Coronary artery (tissue), 2 donors: ENCODE measurements around the gene SLC39A9.

ENCODE experiments used
- DNase-seq: peaks from one replicate; pipeline ENCODE4 v3.0.0-alpha.2; 2017; ENCODE audit warnings: low spot score
- H3K27ac ChIP-seq, 2 donors: fragments of 200-600 bp; sonication (generic); one replicate each; pipeline ENCODE4 v1.5.1; 2016 to 2019
- H3K4me3 ChIP-seq: fragments of 200-600 bp; sonication (generic); 2 replicates; pipeline ENCODE4 v1.5.1; 2016; ENCODE audit warnings: mild to moderate bottlenecking, moderate library complexity
- TF ChIP-seq, protein P1 (sequence below): fragments of 200-600 bp; sonication (generic); IDR thresholded peaks from one replicate; pipeline ENCODE4 v1.5.1; 2019; ENCODE audit warnings: antibody characterized with exemption

The SLC39A9 gene

DNA sequence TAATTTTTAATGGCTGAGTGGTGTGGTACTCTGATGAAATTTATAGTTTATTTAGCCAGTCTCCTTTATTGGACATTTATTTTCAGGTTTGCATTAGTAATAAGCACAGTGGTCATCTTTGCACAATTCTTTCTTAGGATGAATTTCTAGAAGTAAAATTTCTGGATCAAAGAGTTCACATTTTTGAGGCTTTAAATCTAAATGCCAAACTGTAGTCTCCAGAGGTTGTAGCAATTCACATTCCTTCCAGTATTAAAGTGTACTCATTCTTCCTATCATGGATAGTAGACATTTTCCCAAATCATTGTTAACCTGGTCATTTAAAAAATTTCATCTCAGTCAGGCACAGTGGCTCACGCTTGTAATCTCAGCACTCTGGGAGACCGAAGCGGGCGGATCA, 24.8 kb downstream of the SLC39A9 start:
- DNase-seq: no peak
- Histone ChIP-seq H3K4me3 (no peak overlapping the region), H3K27ac (no peak overlapping the region)
- TF ChIP-seq, protein P1, sequence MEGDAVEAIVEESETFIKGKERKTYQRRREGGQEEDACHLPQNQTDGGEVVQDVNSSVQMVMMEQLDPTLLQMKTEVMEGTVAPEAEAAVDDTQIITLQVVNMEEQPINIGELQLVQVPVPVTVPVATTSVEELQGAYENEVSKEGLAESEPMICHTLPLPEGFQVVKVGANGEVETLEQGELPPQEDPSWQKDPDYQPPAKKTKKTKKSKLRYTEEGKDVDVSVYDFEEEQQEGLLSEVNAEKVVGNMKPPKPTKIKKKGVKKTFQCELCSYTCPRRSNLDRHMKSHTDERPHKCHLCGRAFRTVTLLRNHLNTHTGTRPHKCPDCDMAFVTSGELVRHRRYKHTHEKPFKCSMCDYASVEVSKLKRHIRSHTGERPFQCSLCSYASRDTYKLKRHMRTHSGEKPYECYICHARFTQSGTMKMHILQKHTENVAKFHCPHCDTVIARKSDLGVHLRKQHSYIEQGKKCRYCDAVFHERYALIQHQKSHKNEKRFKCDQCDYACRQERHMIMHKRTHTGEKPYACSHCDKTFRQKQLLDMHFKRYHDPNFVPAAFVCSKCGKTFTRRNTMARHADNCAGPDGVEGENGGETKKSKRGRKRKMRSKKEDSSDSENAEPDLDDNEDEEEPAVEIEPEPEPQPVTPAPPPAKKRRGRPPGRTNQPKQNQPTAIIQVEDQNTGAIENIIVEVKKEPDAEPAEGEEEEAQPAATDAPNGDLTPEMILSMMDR: no peak

DNA sequence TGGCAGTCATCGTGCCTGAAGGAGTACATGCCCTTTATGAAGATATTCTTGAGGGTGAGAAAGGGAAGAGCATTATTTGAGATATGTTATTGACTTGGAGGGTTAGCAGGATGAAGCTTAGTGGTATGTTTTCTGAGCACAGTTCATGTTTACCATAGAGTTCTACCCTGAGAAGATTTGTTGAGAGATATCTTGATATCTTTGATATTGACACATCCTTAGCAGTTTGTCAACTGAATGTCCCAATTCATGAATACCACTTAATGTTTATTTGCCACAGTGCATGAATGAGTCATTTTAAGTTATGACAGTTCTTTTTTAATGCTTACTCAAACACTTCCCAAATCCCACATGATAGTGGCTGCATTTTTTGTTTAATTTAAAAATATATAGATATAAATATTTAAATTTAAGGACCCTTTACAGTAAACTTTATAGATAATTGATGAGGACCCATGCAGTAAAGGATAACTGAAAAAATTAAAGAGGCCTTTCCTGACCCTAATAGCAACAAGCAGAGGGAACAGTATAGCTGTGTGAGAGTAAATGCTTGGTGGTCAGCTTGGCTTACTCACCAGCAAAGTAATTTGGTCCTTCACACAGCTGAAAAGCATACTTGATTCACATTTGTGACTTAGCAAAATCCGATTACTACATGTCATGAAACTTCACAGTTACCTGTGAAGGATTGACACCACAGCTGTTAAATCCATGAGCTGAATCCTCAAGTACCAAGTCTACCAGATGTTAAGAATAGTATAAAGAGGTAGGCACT, 25.8 kb downstream of the SLC39A9 start:
- TF ChIP-seq, protein P1: no peak
- Histone ChIP-seq H3K4me3 (no peak overlapping the region), H3K27ac (no peak overlapping the region)
- no peak for DNase-seq

DNA sequence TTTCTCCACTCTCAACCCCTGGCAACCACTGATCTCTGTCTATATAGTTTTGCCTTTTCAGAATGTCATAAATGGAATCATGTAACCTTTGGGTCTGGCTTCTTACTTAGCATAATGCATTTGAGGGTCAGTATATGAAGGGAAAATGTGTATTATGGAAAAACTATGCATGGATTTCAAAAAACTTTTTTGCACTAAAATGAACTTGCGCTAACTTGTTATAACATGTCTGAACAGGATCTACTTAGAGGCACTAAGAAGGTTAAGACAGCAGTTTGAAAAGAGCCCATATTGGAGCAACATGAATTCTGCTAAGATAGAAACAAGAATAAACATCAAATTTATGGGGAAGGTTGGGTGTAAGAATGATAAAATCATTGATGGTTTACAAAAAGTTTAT, 29.1 kb downstream of the SLC39A9 start:
- no peak for DNase-seq
- TF ChIP-seq, protein P1: no peak
- H3K27ac ChIP-seq: no peak overlapping the region
- no peak overlapping the region for H3K4me3 ChIP-seq

DNA sequence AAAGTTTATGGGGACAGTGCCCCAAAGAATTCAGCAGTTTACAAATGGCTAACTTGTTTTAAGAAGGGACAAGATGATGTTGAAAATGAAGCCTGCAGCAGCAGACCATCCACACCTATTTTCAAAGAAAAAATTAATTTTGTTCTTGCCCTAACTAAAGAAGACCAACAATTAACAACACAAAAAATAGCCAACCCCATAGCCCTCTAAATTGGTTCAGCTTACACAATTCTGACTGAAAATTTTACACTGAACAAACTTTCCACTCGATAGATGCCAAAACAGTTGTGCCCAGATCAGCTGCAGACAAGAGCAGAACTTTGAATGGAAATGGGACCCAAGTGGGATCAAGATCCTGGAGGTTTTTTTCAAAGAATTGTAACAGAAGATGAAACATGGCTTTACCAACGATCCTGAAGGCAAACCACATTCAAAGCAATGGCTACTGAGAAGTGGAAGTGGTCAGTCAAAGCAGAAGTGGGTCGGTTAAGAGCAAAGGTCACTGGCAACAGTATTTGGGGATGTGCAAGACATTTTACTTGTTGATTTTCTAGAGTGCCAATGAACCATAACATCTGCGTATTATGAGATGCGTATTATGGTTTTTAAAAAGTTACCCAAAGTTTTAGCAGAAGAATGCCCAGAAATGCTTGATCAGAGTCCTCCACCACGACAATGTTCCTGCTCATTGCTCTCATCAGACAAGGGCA, 30.0 kb downstream of the SLC39A9 start:
- DNase-seq: no peak
- Histone ChIP-seq H3K4me3 (no peak overlapping the region), H3K27ac (no peak overlapping the region)
- TF ChIP-seq, protein P1: no peak

DNA sequence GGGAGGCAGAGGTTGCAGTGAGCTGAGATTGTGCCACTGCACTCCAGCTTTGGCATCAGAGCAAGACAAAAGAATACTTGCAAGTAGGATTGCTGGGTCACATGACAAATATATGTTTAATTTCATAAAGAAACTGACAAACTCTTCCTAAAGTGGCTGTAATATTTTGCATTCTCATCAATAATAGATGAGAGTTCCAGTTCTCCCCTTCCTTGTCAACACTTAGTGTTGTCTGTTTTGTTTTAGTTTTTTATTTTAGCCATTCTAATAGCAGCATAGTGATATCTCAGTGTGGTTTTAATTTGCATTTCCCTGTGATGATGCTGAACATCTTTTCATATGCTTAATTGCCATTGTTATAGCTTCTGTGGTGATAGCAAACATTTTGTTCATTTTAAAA, 31.2 kb downstream of the SLC39A9 start:
- TF ChIP-seq, protein P1: no peak
- H3K4me3 ChIP-seq: no peak overlapping the region
- no peak for DNase-seq
- no peak overlapping the region for H3K27ac ChIP-seq

DNA sequence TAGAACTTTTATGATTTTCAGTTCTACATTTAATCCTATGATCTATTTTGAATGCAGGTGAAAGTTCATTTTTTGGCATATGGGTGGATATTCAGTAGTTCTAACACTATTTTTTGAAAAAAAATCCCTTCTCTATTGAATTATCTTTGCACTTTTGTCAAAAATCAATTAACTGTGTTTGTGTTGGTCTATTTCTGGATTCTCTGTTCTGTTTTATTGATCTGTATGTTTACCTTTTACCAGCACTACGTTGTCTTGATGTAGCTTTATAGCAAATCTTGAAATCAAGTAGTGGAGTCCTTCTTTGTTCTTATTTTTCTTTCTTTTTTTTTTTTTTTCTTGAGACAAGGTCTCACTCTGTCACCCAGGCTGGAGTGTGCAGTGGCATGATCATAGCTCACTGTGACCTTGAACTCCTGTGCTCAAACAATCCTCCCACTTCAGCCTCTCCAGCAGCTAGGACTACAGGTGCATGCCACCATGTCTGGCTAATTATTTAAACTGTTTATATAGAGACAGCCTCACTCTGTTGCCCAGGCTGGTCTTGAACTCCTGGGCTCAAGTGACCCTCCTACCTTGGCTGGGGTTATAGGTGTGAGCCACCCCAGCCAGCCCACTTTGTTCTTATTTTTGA, 31.9 kb downstream of the SLC39A9 start:
- H3K4me3 ChIP-seq: no peak overlapping the region
- no peak for DNase-seq
- H3K27ac ChIP-seq: no peak overlapping the region
- TF ChIP-seq, protein P1: no peak
